GM12878 (cell line): Measurements from ENCODE around the gene FBLN1.

Experiments
- ATF2 ChIP-seq: IDR thresholded peaks from 2 replicates; pipeline ENCODE4 v1.6.1; 2012; ENCODE audit warnings: low read length, inconsistent platforms
- CTCF ChIP-seq, 3 experiments: IDR thresholded peaks in 2 of 3; conservative IDR thresholded peaks in 1 of 3; 2 replicates each; pipeline ENCODE4 v1.5.1; 2011; ENCODE audit warnings: low read depth in 3 of 3, low read length in 3 of 3, mild to moderate bottlenecking in 3 of 3, control low read depth in 2 of 3, moderate library complexity in 2 of 3, inconsistent platforms in 1 of 3, mixed read lengths in 1 of 3; ENCODE audit not compliant: control insufficient read depth in 2 of 3, insufficient read depth in 1 of 3; ENCODE audit errors: extremely low read depth in 1 of 3
- EP300 ChIP-seq, 2 experiments: fragments of 150-350 bp in 1 of 2; IDR thresholded peaks; 2 replicates each; pipeline ENCODE4 v1.6.1; 2011 to 2012; ENCODE audit warnings: low read depth in 2 of 2, low read length in 2 of 2, borderline replicate concordance in 1 of 2, improper control_type of control experiment in 1 of 2, inconsistent platforms in 1 of 2; ENCODE audit not compliant: control insufficient read depth in 1 of 2
- EZH2 ChIP-seq: IDR thresholded peaks from 2 replicates; pipeline ENCODE4 v1.6.1; 2012; ENCODE audit warnings: low read depth, mild to moderate bottlenecking, control low read depth, inconsistent platforms, low read length, borderline replicate concordance; ENCODE audit not compliant: control insufficient read depth
- KAT2A ChIP-seq: conservative IDR thresholded peaks from 2 replicates; pipeline ENCODE4 v1.6.1; 2011; ENCODE audit warnings: low read depth, low read length; ENCODE audit not compliant: control insufficient read depth
- MYC ChIP-seq: IDR thresholded peaks from 2 replicates; pipeline ENCODE4 v1.6.1; 2011; ENCODE audit warnings: mild to moderate bottlenecking, low read length, moderate library complexity, inconsistent platforms; ENCODE audit not compliant: insufficient read depth, insufficient replicate concordance, insufficient read length, severe bottlenecking
- NFIC ChIP-seq: IDR thresholded peaks from 2 replicates; pipeline ENCODE4 v1.6.1; 2012; ENCODE audit warnings: low read depth, mild to moderate bottlenecking, inconsistent platforms, low read length, moderate library complexity
- NR2C2 ChIP-seq: IDR thresholded peaks from 2 replicates; pipeline ENCODE4 v1.6.1; 2011; ENCODE audit warnings: borderline replicate concordance, low read depth; ENCODE audit not compliant: control insufficient read depth, insufficient read length
- POLR2A ChIP-seq: IDR thresholded peaks from 2 replicates; pipeline ENCODE4 v1.6.1; 2011; ENCODE audit warnings: low read depth, mild to moderate bottlenecking, low read length

GRCh38 chr22:45552580-45553350, 50.1 kb downstream of the FBLN1 start:
- TF ChIP-seq EP300 (IDR thresholded peaks at IDR 0.05; ENCODE audit: borderline replicate concordance in 1 of 2, control insufficient read depth in 1 of 2, low read depth in 2 of 2, low read length in 2 of 2) = no peak
- TF ChIP-seq EZH2 = no peak
- TF ChIP-seq CTCF (IDR thresholded peaks at IDR 0.05 in 2 of 3, conservative IDR thresholded peaks at IDR 0.05 in 1 of 3; ENCODE audit: control insufficient read depth in 2 of 3, extremely low read depth in 1 of 3, insufficient read depth in 1 of 3, low read depth in 3 of 3, low read length in 3 of 3) = no peak
- TF ChIP-seq NFIC = no peak
- no peak for TF ChIP-seq POLR2A
- no peak for TF ChIP-seq ATF2
- no peak for TF ChIP-seq MYC
- TF ChIP-seq KAT2A = no peak
- no peak for TF ChIP-seq NR2C2
